BLaER1 (cell line): ENCODE measurements around the gene CAPZA2.

ENCODE experiments used
- H3K27ac ChIP-seq: shearing (Covaris generic); formaldehyde crosslinking; 2 replicates; pipeline ENCODE4 v1.8.1; 2022
- H3K27me3 ChIP-seq: shearing (Covaris generic); formaldehyde crosslinking; 2 replicates; pipeline ENCODE4 v1.8.1; 2022
- H3K36me3 ChIP-seq: shearing (Covaris generic); formaldehyde crosslinking; 2 replicates; pipeline ENCODE4 v1.8.1; 2022
- H3K4me1 ChIP-seq: shearing (Covaris generic); formaldehyde crosslinking; 2 replicates; pipeline ENCODE4 v1.8.1; 2022
- H3K4me2 ChIP-seq: shearing (Covaris generic); formaldehyde crosslinking; 2 replicates; pipeline ENCODE4 v1.8.1; 2022
- H3K4me3 ChIP-seq: shearing (Covaris generic); formaldehyde crosslinking; 2 replicates; pipeline ENCODE4 v1.8.1; 2022
- H3K9ac ChIP-seq: shearing (Covaris generic); formaldehyde crosslinking; 2 replicates; pipeline ENCODE4 v1.8.1; 2022
- H3K9me3 ChIP-seq: shearing (Covaris generic); formaldehyde crosslinking; 2 replicates; pipeline ENCODE4 v1.8.1; 2022
- H4K20me1 ChIP-seq: shearing (Covaris generic); formaldehyde crosslinking; 2 replicates; pipeline ENCODE4 v1.8.1; 2022
- Cebpa-rat ChIP-seq: shearing (Covaris generic); IDR thresholded peaks from 2 replicates; pipeline ENCODE4 v1.8.1; 2022

CAPZA2 gene

GRCh38 chr7:116884691-116885090 lies 22.3 kb downstream of the CAPZA2 start:
- Histone ChIP-seq H3K9ac (no peak overlapping the region), H3K27ac (no peak overlapping the region), H3K36me3 (peaks cover 72% of the 10 kb centered on the region), H3K4me2 (no peak overlapping the region), H3K27me3 (no peaks in the 10 kb centered on the region), H3K4me1 (no peaks in the 10 kb centered on the region), H4K20me1 (peaks cover 99% of the 10 kb centered on the region), H3K4me3 (no peak overlapping the region), H3K9me3 (peaks cover 39% of the 10 kb centered on the region)
- no peak for TF ChIP-seq Cebpa-rat

- H3K4me3 ChIP-seq, result no peak overlapping the region
- peaks cover 39% of the 10 kb centered on the region for H3K9me3 ChIP-seq
- TF ChIP-seq Cebpa-rat, result no peak
- no peak overlapping the region for H3K4me2 ChIP-seq
- H3K27me3 ChIP-seq, result no peaks in the 10 kb centered on the region
- no peaks in the 10 kb centered on the region for H3K4me1 ChIP-seq
- H4K20me1 ChIP-seq, result peaks cover 91% of the 10 kb centered on the region
- H3K36me3 ChIP-seq, result peaks cover 75% of the 10 kb centered on the region
- H3K9ac ChIP-seq, result no peak overlapping the region
- no peak overlapping the region for H3K27ac ChIP-seq
These were observed 23.3 kb downstream of the CAPZA2 start for GRCh38 chr7:116885724-116886123.

- no peaks in the 10 kb centered on the region for H3K4me1 ChIP-seq
- H3K36me3 ChIP-seq, result peaks cover 78% of the 10 kb centered on the region
- H3K4me2 ChIP-seq, result no peak overlapping the region
- no peak overlapping the region for H3K9ac ChIP-seq
- no peak overlapping the region for H3K27ac ChIP-seq
- H4K20me1 ChIP-seq, result peaks cover 90% of the 10 kb centered on the region
- no peak overlapping the region for H3K4me3 ChIP-seq
- peaks cover 39% of the 10 kb centered on the region for H3K9me3 ChIP-seq
- H3K27me3 ChIP-seq, result no peaks in the 10 kb centered on the region
- TF ChIP-seq Cebpa-rat, result no peak
These were observed 24.3 kb downstream of the CAPZA2 start for GRCh38 chr7:116886543-116887156.

GRCh38 chr7:116888895-116889294 lies 26.5 kb downstream of the CAPZA2 start:
- Histone ChIP-seq H3K9ac (no peak overlapping the region), H3K27me3 (no peaks in the 10 kb centered on the region), H3K27ac (no peak overlapping the region), H3K4me1 (no peaks in the 10 kb centered on the region), H3K36me3 (peaks cover 89% of the 10 kb centered on the region), H3K4me3 (no peak overlapping the region), H3K9me3 (peaks cover 18% of the 10 kb centered on the region), H3K4me2 (no peak overlapping the region), H4K20me1 (peaks cover 85% of the 10 kb centered on the region)
- TF ChIP-seq Cebpa-rat, result no peak

- H3K4me2 ChIP-seq, result no peak overlapping the region
- peaks cover 49% of the 10 kb centered on the region for H4K20me1 ChIP-seq
- no peak overlapping the region for H3K4me3 ChIP-seq
- H3K27ac ChIP-seq, result no peak overlapping the region
- TF ChIP-seq Cebpa-rat, result no peak
- peaks cover 70% of the 10 kb centered on the region for H3K36me3 ChIP-seq
- no peaks in the 10 kb centered on the region for H3K27me3 ChIP-seq
- no peaks in the 10 kb centered on the region for H3K4me1 ChIP-seq
- peaks cover 5% of the 10 kb centered on the region; the same call in 1 of the 2 replicates for H3K9me3 ChIP-seq
- no peak overlapping the region for H3K9ac ChIP-seq
These were observed 33.5 kb downstream of the CAPZA2 start for GRCh38 chr7:116895849-116896248.

- no peak for TF ChIP-seq Cebpa-rat
These were observed 35.3 kb downstream of the CAPZA2 start for GRCh38 chr7:116897661-116898060.

GRCh38 chr7:116899308-116899707 lies 36.9 kb downstream of the CAPZA2 start:
- H3K4me1 ChIP-seq, result no peaks in the 10 kb centered on the region
- H3K4me3 ChIP-seq, result no peak overlapping the region
- peaks cover 7% of the 10 kb centered on the region; the same call in 1 of the 2 replicates for H3K9me3 ChIP-seq
- no peak overlapping the region for H3K27ac ChIP-seq
- no peak overlapping the region for H3K4me2 ChIP-seq
- TF ChIP-seq Cebpa-rat, result no peak
- H3K9ac ChIP-seq, result no peak overlapping the region
- peaks cover 64% of the 10 kb centered on the region for H3K36me3 ChIP-seq
- H3K27me3 ChIP-seq, result no peaks in the 10 kb centered on the region
- peaks cover 31% of the 10 kb centered on the region; the same call in 1 of the 2 replicates for H4K20me1 ChIP-seq

More at GRCh38 chr7:116897661-116898060, 35.3 kb downstream of the CAPZA2 start:
- Histone ChIP-seq H3K27ac (no peak overlapping the region), H3K36me3 (peaks cover 65% of the 10 kb centered on the region), H3K27me3 (no peaks in the 10 kb centered on the region), H3K4me3 (no peak overlapping the region), H4K20me1 (peaks cover 42% of the 10 kb centered on the region), H3K9ac (no peak overlapping the region), H3K4me2 (no peak overlapping the region), H3K9me3 (peaks cover 7% of the 10 kb centered on the region; the same call in 1 of the 2 replicates), H3K4me1 (no peaks in the 10 kb centered on the region)

GRCh38 chr7:116901143-116901542 lies 38.8 kb downstream of the CAPZA2 start:
- Histone ChIP-seq H3K9ac (no peak overlapping the region), H3K4me3 (no peak overlapping the region), H3K9me3 (peaks cover 7% of the 10 kb centered on the region; the same call in 1 of the 2 replicates), H3K4me1 (no peaks in the 10 kb centered on the region), H4K20me1 (peaks cover 22% of the 10 kb centered on the region; the same call in 1 of the 2 replicates), H3K27ac (no peak overlapping the region), H3K4me2 (no peak overlapping the region), H3K36me3 (peaks cover 74% of the 10 kb centered on the region), H3K27me3 (no peaks in the 10 kb centered on the region)
- TF ChIP-seq Cebpa-rat, result no peak

- Histone ChIP-seq H3K27ac (no peak overlapping the region), H3K9me3 (peaks cover 7% of the 10 kb centered on the region; the same call in 1 of the 2 replicates), H3K4me1 (no peaks in the 10 kb centered on the region), H3K4me2 (no peak overlapping the region), H4K20me1 (peaks cover 14% of the 10 kb centered on the region; the same call in 1 of the 2 replicates), H3K27me3 (no peaks in the 10 kb centered on the region), H3K4me3 (no peak overlapping the region), H3K36me3 (peaks cover 80% of the 10 kb centered on the region), H3K9ac (no peak overlapping the region)
- no peak for TF ChIP-seq Cebpa-rat
These were observed 40.5 kb downstream of the CAPZA2 start for GRCh38 chr7:116902867-116903266.

- no peak overlapping the region for H3K27ac ChIP-seq
- peaks cover 14% of the 10 kb centered on the region; the same call in 1 of the 2 replicates for H4K20me1 ChIP-seq
- peaks cover 77% of the 10 kb centered on the region for H3K36me3 ChIP-seq
- TF ChIP-seq Cebpa-rat, result no peak
- H3K9ac ChIP-seq, result no peak overlapping the region
- no peaks in the 10 kb centered on the region for H3K4me1 ChIP-seq
- H3K9me3 ChIP-seq, result no peaks in the 10 kb centered on the region
- H3K27me3 ChIP-seq, result no peaks in the 10 kb centered on the region
- no peak overlapping the region for H3K4me3 ChIP-seq
- no peak overlapping the region for H3K4me2 ChIP-seq
These were observed 44.0 kb downstream of the CAPZA2 start for GRCh38 chr7:116906391-116906790.
